Occipital lobe (tissue), 2 donors: ENCODE data around the gene NF1. TPM values are rescaled to one million over a fixed set of nuclear protein-coding genes. Genes with fewer than 3 reads are reported as not detected.
"Not testable (repeated sequence)": the region's sequence is repeated elsewhere in the genome, so short reads cannot be mapped to it uniquely, and the experiment has no call there.

ENCODE experiments used
- DNase-seq: peaks from one replicate; lab custom pipeline; 2025; lab: John Stamatoyannopoulos, UW
- total RNA-seq: library from RNA; depleted of rRNA; stranded (reverse); fragments of >200 nt; gene quantifications from one replicate; pipeline ENCODE4 v1.2.3, GENCODE V29; 2014

Gene NF1
- total RNA-seq, 1 donor from 2014 or later = 107 TPM

DNA sequence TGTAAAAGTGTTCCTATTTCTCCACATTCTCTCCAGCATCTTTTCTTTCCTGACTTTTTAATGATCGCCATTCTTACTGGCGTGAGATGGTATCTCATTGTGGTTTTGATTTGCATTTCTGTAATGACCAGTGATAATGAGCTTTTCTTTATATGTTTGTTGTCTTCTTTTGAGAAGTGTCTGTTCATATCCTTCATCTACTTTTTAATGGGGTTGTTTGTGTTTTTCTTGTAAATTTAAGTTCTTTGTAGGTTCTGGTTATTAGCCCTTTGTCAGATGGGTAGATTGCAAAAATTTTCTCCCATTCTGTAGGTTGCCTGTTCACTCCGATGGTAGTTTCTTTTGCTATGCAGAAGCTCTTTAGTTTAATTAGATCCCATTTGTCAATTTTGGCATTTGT lies 81.4 kb downstream of the NF1 start:
- DNase-seq = not testable (repeated sequence)

GRCh38 chr17:31178951-31179350 lies 84.2 kb downstream of the NF1 start:
- DNase-seq = not testable (repeated sequence)

- no peak for DNase-seq
Observed at GRCh38 chr17:31195305-31195704, 100.5 kb downstream of the NF1 start.

- DNase-seq = no peak
Observed at GRCh38 chr17:31198026-31198425, 103.2 kb downstream of the NF1 start.

- DNase-seq = not testable (repeated sequence)
Observed at GRCh38 chr17:31198666-31199065, 103.9 kb downstream of the NF1 start.

- DNase-seq = no peak
Observed at GRCh38 chr17:31200287-31200686, 105.5 kb downstream of the NF1 start.

DNA sequence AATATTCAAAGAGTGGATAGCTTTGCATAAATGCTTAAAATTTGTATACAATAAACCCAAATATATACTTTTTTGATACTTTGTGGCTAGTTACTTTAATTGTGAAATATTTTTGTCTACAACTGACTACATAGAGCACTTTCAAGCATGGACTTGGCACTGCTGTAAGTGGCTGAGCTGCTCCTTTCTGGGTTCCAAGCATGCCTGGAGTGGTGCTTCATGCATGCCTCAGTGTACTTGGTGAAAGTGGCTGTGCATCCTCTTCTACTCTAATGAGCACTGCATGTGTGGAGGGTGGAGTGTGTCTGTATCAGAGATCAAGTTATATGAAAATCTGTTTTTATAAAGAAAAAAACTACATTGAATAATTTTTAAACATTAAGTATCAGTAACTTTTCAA lies 108.2 kb downstream of the NF1 start:
- DNase-seq = no peak

DNA sequence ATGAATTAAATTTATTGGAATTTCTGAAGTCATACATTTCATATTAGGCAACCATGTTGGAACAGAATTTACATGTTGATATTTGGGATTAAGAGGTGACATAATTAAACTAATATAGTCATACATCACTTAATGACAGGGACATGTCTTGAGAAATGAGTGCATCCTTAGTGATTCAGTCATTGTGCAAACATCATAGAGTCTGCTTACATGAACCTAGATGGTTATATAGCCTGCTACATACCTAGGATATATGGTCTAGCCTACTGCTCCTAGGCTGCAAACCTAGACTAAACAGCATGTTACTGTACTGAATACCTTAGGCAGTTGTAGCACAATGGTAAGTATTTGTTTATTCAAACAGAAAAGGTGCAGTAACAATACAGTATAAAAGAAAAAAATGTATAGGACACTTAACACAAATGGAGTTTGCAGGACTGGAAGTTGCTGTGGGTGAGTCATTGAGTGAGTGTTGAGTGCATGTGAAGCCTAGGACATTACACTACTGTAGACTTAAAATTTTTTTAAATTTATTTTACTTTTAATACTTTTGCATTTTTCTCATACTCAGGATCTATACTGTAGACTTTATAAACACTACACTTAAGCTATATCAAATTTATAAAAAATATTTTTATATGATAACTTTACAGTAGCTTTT lies 116.7 kb downstream of the NF1 start:
- DNase-seq = no peak

GRCh38 chr17:31216031-31216751 lies 121.4 kb downstream of the NF1 start:
- DNase-seq = no peak

- no peak for DNase-seq
Observed at GRCh38 chr17:31224366-31224765, 129.6 kb downstream of the NF1 start.

DNA sequence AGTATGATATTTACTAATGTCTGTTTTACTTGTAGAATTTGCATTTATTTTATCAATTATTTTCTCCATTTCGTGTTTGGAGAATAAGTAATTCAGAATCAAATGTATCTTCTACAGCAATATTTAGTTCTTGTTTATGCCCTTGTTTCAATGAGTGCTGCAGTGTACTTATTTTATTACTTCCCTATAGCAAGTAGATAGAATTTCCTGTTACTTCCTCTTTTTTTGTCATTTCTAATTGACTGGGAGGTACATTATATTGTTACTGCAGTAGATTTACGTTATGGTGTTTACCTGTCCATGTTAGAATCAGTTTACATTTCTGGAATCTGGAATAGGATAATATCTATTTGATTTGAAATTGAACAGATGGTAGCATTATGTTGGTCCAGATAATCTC lies 131.1 kb downstream of the NF1 start:
- no peak for DNase-seq

- DNase-seq = no peak
Observed at GRCh38 chr17:31226373-31226772, 131.6 kb downstream of the NF1 start.

- no peak for DNase-seq
Observed at GRCh38 chr17:31226950-31227349, 132.2 kb downstream of the NF1 start.

DNA sequence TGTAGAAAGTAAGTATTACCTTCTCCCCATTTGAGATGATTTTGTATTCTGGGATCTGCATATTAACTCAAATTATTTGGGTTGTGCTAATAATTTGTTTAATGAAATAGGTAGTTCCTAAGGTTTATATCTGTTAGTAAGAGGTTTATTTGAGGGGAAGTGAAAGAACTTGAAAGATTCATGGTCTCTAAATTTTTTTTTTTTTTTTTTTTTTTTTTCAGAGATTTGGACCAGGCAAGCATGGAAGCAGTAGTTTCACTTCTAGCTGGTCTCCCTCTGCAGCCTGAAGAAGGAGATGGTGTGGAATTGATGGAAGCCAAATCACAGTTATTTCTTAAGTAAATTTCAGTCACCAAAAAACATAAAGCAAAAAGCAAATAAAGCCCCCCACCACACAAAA lies 137.1 kb downstream of the NF1 start:
- no peak for DNase-seq

DNA sequence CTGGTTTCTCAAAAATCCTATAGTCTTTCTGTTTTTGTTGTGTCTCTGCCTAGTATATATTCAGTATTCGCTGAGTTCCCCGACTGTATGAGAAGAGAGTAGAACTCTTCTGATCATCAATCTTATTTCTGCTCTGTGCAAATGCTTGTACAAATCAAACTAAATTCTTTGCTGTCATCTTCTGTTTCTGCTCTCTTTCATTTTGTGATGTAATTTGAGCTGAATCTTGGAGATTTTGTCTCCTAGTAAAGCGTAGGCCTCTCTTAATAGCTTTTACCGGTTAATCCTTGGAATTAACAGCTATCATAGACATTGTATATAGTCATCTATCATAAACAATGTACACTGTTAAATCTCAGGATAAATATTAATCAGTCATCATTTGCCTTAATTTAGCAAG lies 140.3 kb downstream of the NF1 start:
- DNase-seq = no peak

- DNase-seq = no peak
Observed at GRCh38 chr17:31236137-31236536, 141.4 kb downstream of the NF1 start.

DNA sequence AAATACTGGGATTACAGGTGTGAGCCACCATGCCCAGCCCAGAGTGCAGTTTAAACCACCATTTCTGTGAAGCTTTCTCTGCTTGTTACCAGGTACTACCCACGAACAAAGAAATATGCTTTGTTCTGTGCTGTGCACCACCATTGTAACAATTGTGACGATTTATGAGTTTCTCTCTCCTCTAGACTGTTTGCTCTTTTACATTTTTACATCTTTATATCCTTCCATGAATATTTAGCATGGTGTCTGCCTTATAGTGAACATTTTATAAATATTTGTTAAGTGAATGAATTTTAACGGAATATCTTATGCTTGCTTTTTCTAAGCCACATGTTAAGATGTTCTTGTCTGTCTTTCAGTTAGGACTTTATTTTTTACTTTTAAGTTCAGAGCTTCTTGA lies 141.9 kb downstream of the NF1 start:
- no peak for DNase-seq

GRCh38 chr17:31241116-31241515 lies 146.3 kb downstream of the NF1 start:
- no peak for DNase-seq

DNA sequence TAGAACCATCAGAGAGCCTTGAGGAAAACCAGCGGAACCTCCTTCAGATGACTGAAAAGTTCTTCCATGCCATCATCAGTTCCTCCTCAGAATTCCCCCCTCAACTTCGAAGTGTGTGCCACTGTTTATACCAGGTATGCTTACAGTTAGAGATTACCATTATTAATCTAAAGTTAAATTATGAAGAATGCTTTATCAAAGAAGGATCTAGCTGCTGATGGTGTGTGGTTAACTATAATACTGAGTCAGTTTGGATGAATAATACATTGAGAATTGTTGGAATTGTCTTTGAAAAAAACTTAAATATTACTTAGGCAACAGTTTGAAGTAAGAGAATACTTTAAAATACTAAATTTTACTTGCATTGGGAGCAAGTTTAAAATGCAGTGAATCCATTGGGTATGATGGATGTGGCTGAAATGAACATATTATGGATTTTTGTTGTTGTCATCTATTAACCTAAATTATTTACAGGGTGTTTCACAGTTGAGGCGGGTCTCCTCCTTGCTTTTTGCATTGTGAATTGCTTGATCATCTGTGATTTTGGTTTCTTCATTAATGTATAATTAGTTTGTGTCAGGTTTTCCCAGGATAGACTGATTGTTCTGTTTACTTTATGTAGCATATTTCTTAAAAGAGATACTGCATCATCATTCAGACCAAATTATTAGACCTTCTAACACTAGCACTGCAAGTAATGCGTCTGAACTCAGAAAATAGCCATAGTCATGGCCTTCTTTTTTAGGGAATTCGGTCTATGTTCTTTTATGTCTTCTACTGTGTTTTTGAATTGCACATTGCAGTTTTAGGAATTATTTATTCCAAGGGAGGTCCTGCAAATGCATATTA lies 154.4 kb downstream of the NF1 start:
- no peak for DNase-seq

DNA sequence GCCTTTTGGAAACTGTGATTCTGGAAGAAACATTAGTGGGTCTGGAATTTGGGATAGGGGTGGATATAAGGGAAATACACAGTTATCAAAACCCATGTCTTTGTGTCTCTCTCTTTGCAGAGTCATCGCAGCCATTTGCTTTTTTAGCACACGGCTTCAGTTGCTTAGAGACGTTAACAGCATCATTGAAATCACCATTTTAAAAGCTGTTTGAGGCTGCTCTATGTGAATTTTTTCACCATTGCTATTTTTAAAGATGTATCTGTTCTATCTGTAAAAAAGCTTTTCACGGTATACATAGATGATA lies 155.0 kb downstream of the NF1 start:
- no peak for DNase-seq

DNA sequence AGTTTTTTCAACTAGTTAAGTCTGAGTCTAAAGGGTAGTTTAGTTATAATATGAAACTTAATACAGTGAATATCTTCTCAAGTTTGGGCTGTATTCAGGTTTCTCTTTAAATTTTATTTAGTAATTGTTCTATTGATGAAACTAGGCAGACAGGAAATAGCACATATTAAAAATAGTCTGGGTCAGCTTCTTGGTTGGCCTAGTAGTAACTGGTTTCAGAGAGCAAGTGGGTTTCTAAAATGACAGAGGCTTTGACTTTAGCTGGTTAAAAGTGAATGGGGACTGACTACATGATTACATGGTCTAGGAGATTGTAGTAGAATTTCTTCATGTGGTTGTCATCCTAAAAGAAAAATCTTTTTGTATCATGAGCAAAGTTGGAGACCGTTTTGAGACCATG lies 155.5 kb downstream of the NF1 start:
- DNase-seq = no peak

DNA sequence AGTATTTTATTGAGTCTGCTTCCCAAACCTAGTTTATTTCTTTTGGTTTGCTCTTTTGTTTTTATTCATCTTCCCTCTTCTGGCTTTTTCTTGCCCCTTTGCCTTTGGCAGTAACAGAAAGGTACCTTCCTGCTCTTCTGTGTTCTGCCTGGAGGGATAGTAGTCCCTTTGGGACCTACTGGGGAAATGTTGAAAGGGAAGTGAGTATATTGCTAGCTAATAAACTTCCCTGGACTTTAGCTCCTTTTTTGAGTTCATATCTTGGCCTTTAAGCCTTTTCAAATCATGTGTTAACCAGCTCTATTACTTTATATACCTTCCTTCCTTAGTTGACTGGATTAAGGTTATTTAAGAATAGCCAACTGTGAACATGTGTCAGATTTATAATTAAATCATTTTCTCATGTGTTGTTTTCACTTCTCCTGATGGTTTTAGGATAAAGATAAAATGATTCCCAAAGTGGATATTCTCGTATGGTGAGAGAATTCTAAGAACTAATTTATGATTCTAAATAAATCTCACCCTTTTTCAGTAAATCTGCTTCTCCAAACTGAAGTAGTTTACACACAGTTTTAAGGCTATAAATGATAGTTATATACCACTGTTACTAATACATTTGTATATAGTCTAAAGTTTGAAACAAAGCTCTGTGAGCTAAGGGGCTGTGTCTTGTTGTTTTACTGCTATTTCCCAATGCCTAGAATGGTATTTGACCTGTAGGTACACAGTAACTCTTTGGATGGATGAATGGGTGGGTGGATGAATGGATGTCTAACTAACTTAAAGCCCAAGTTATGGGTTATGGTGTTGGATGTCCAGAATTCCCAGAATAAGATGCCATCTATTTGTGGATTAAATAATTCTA lies 156.6 kb downstream of the NF1 start:
- DNase-seq = no peak
